ENCODE measurements around the gene PTP4A2.

- no peak for TF ChIP-seq SIX5 (IDR thresholded peaks at IDR 0.05; ENCODE audit: low read depth, low read length, severe bottlenecking)
- no peak for TF ChIP-seq JUND (IDR thresholded peaks at IDR 0.05; ENCODE audit: low read depth, low read length)
- TF ChIP-seq NR2C2 (IDR thresholded peaks at IDR 0.05; ENCODE audit: borderline replicate concordance, control insufficient read depth, insufficient read length, low read depth), result no peak
- no peak for TF ChIP-seq POLR2A (IDR thresholded peaks at IDR 0.05; ENCODE audit: low read depth, low read length)
- no peak for TF ChIP-seq SPI1 (IDR thresholded peaks at IDR 0.05; ENCODE audit: borderline replicate concordance, insufficient read depth, low read depth, low read length)
Measured at GRCh38 chr1:31867546-31867945, 70.6 kb downstream of the PTP4A2 start.

Measured in GM12878 (cell line).